ENCODE results near the gene ADORA2A. TPM values are rescaled to one million over a fixed set of nuclear protein-coding genes. Genes with fewer than 3 reads are reported as not detected.

The ADORA2A gene
- total RNA-seq, 2 experiments from 2014 or later = 19.7 to 21.1 TPM

DNA sequence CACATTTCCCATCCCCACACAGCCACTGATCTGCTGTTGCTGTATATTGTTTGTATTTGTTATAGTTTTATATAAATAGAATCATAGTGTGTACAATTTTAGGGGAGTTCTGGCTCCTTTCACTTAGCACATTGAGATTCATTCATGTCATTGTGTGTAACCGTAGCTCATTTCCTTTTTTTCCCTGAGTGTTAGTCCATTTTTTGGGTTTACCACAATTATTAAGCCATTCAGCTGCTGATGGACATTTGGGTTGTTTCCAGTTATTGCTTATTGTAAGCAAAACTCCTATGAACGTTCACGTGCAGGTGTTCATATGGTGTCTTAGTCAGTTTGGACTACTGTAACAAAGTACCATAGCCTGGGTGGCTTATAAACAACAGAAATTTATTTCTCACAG, 33.6 kb upstream of the ADORA2A start:
- H3K9me3 Mint-ChIP-seq (ENCODE audit: low read depth) = no peaks in the 10 kb centered on the region
- H3K4me1 Mint-ChIP-seq = peaks cover 44% of the 10 kb centered on the region
- no peak for DNase-seq
- CTCF ChIA-PET = interaction anchor here (1.5 to 2.2 kb wide), 2 partner anchors 9 to 44 kb away, joined by 4 to 7 read pairs; no protein-coding TSS in a partner anchor
- H3K27me3 Mint-ChIP-seq = no peaks in the 10 kb centered on the region
- ATAC-seq = no peak
- H3K36me3 Mint-ChIP-seq = peaks cover 9% of the 10 kb centered on the region
- no peak overlapping the region for H3K4me3 Mint-ChIP-seq
- H3K27ac Mint-ChIP-seq = no peak overlapping the region

DNA sequence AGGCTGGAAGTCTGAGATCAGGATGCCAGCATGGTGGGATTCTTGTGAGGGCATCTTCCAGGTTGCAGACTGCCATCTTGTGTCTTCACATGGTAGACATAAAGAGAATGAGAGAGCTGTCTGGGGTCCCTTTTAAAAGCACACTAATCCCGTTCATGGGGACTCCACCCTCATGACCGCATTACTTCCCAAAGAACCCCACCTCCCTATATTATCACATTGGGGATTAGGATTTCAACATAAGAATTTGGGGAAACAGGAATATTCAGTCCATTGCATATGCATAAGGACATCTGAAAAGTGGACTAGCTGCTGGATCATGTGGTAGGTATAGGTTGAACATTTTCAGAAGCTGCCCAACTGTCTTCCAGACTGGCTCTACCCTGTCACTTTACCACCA, 33.1 kb upstream of the ADORA2A start:
- Mint-ChIP-seq H3K4me1 (peaks cover 45% of the 10 kb centered on the region), H3K27ac (no peak overlapping the region), H3K4me3 (no peak overlapping the region), H3K9me3 (ENCODE audit: low read depth) (no peaks in the 10 kb centered on the region), H3K36me3 (peaks cover 9% of the 10 kb centered on the region), H3K27me3 (no peaks in the 10 kb centered on the region)
- DNase-seq (no peak), ATAC-seq (no peak)
- CTCF ChIA-PET = interaction anchor here (1.5 to 2.2 kb wide), 2 partner anchors 9 to 44 kb away, joined by 4 to 7 read pairs; no protein-coding TSS in a partner anchor

DNA sequence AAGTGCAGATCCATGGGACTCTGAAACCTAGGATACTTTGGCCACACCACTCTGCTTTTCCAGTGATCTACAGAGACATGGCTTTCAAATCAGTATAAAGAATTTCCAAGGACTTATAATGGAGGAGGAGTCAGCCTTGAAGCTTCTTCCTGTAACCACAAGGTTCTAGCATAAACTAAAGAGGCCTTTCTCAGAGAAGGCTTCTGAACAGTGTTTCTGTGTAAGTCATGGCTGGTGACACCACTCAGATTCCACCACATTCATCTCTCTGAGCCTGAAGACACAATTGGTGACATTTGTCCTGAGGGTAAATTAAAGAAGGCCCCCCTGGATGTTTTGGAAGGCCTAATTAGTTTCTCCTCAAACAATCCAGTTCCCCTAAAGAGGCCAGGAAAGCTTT, 29.0 kb upstream of the ADORA2A start:
- DNase-seq (no peak), ATAC-seq (no peak)
- peaks cover 53% of the 10 kb centered on the region for H3K4me1 Mint-ChIP-seq
- peaks cover 9% of the 10 kb centered on the region for H3K36me3 Mint-ChIP-seq
- peak overlapping the region; percentile 6 for H3K27ac Mint-ChIP-seq
- no peak overlapping the region for H3K4me3 Mint-ChIP-seq
- CTCF ChIA-PET = interaction anchor here (0.9 to 1.3 kb wide), 2 partner anchors 16 to 91 kb away, joined by 3 read pairs; no protein-coding TSS in a partner anchor
- H3K27me3 Mint-ChIP-seq = no peaks in the 10 kb centered on the region
- no peaks in the 10 kb centered on the region for H3K9me3 Mint-ChIP-seq (ENCODE audit: low read depth)

DNA sequence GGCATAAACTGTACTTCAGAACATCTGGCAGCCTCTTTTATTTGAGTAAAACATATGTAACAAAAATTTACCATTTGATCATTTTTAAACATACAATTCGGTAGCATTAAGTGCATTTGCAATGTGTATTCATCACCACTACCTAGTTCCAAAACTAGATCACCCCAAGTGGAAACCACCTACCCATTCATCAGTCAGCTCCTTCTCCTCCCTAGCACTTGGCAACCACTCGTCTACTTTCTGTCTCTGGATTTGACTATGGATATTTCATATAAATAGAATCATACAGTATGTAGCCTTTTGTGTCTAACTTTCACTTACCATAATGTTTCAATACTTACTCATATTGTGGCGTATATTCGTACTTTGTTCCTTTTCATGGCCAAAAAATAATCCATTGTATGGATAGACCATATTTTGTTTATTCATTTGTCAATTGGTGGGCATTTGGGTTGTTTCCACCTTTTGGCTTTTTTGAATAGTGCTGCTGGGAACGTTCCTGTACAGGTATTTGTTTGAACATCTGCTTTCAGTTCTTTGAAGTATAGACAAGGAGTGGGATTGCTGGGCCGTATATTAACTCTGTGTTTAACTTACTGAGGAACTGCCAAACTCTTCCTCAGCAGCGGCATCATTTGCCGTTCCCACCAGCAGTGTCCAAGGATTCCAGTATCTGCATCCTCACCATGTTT, 27.2 kb upstream of the ADORA2A start:
- CTCF ChIA-PET = no interaction called here
- Mint-ChIP-seq H3K4me1 (peaks cover 55% of the 10 kb centered on the region), H3K27ac (peak overlapping the region; percentile 81), H3K4me3 (no peak overlapping the region), H3K27me3 (no peaks in the 10 kb centered on the region), H3K9me3 (ENCODE audit: low read depth) (no peaks in the 10 kb centered on the region), H3K36me3 (peaks cover 14% of the 10 kb centered on the region)
- ATAC-seq (no peak), DNase-seq (no peak)

DNA sequence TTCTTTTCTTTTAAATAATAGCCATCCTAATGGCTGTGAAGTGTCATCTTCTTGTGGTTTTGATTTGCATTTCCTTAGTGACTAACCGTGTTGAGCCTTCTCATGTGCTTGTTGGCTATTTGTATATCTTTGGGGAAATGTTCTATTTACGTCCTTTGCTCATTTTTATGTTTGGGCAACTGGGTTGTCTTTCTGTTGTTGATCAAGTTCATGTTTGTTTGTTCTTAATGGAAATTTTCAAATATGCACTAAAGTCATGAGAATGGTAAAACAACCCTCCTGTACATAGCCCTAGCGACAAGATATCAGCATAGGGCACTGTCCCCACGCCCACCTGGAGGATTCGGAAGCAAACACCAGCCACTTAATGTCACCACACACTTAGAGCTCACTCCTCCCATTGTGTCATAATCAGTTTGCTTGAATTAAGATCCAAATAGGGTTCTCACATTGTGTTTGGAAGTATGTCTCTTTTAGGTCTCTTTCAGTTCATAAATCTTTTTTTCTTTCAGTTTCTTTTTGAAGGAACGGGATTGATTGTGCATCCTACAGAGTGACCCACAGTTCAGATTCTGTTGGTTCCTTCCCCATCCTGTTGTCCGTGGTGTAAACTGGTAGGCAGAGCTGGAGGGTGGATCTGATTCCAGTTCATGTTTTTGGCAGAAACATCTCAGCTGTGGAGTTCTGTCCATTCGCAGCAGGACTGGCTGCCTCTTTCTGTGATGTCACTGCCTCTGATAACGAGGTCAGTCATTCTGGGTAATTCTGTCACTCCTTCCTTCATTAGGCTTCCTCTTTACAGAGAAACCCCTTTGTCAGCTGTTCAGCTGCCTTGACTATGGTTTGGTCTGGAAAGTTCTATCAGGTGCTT, 26.4 kb upstream of the ADORA2A start:
- H3K4me3 Mint-ChIP-seq = peak overlapping the region; percentile 60
- peaks cover 53% of the 10 kb centered on the region for H3K4me1 Mint-ChIP-seq
- H3K27me3 Mint-ChIP-seq = no peaks in the 10 kb centered on the region
- H3K9me3 Mint-ChIP-seq (ENCODE audit: low read depth) = no peaks in the 10 kb centered on the region
- ATAC-seq (peak; percentile 32), DNase-seq (peak; percentile 43)
- peak overlapping the region; percentile 81 for H3K27ac Mint-ChIP-seq
- CTCF ChIA-PET = interaction anchor here (0.8 kb wide), 1 partner anchor 79 kb away, joined by 3 read pairs; no protein-coding TSS in a partner anchor
- peaks cover 13% of the 10 kb centered on the region for H3K36me3 Mint-ChIP-seq

DNA sequence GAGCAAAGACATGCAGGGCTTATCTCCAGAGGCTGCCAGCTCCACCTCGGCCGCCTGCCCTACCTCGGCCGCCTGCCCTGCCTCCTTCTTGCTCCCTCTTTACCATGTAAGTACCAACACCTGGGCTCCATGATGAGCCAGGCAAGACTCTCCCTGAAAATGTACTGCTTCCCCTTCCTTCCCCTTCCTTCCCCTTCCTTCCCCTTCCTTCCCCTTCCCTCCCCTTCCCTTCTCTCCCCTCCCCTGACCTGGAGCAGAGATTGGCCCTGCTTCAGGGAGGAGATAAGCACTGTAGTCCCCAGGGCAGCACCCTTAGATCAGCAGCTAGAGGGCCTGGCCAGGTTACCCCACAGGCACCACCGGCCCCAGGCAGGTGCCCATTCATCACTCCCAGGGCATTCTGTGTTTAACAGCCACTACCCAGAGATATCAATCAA, 25.4 kb upstream of the ADORA2A start:
- CTCF ChIA-PET = interaction anchor here (1.4 to 1.5 kb wide), 2 partner anchors 8 to 25 kb away, joined by 4 to 5 read pairs; no protein-coding TSS in a partner anchor
- H3K4me1 Mint-ChIP-seq = peaks cover 52% of the 10 kb centered on the region
- H3K27ac Mint-ChIP-seq = peak overlapping the region; percentile 81
- H3K36me3 Mint-ChIP-seq = peaks cover 13% of the 10 kb centered on the region
- no peaks in the 10 kb centered on the region for H3K27me3 Mint-ChIP-seq
- H3K9me3 Mint-ChIP-seq (ENCODE audit: low read depth) = no peaks in the 10 kb centered on the region
- ATAC-seq (no peak), DNase-seq (peak; percentile 34)
- no peak overlapping the region for H3K4me3 Mint-ChIP-seq

DNA sequence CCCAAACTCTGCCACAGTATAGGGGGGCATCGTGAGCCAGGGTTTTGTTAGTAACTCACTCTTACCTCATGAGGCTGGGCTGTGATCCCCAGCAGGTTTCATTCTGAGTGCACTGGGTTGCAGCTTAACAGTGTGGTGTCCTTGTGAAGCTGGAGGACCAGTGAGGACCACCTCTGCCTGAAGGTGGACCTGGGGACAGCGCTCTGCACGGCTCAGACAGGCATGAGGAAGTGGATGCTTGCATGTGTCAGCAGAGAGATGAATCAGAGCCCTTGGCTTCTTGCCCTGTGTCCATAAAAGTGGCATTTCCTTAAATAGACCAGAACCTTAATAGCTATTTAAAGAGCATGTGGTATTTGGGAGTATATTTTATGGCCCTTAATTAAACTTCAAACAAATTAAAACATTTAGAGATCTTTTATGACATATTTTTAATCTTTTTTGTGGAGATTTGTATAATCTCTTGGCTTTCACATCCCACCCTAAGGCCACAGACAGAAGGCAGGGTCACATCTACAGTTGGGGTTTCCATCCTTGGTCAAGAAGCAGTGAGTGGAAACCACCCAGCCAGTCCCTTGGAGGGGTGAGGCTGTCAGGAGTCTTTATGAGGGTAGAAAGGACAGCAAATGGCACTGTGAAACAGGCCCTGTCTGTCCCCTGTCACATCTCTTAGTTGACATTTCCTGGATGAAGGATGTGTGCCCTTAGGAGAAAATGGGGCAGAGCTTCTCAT, 24.8 kb upstream of the ADORA2A start:
- H3K27ac Mint-ChIP-seq = peak overlapping the region; percentile 81
- DNase-seq = peak; percentile 75
- peak; percentile 76 for ATAC-seq
- H3K27me3 Mint-ChIP-seq = no peaks in the 10 kb centered on the region
- no peaks in the 10 kb centered on the region for H3K9me3 Mint-ChIP-seq (ENCODE audit: low read depth)
- H3K36me3 Mint-ChIP-seq = peaks cover 13% of the 10 kb centered on the region
- H3K4me3 Mint-ChIP-seq = no peak overlapping the region
- H3K4me1 Mint-ChIP-seq = peaks cover 55% of the 10 kb centered on the region
- CTCF ChIA-PET = interaction anchor here (1.4 to 1.5 kb wide), 3 partner anchors 9 to 100 kb away, joined by 4 to 5 read pairs (median 5); no protein-coding TSS in a partner anchor

DNA sequence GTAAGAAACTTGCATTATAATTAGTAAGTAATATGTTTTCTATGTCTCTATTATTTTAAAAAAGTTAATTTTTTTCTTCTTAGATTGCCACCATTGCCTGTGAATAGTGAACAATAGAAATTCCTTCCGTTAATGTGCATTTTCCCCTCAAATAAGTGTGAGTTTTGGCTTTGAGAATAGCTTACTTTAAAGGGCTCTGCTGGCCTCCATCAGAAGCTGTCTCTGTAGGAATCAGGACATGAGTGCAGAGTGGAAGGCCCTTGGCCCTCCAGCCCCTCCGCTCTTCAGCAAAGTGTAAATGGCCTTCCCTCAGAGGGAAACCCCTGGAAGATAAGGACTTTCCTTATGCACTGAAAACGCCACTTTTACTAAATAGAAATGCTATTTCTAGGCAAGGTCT, 24.1 kb upstream of the ADORA2A start:
- DNase-seq = no peak
- Mint-ChIP-seq H3K4me1 (peaks cover 55% of the 10 kb centered on the region), H3K36me3 (peaks cover 15% of the 10 kb centered on the region), H3K9me3 (ENCODE audit: low read depth) (no peaks in the 10 kb centered on the region), H3K27me3 (no peaks in the 10 kb centered on the region), H3K27ac (no peak overlapping the region), H3K4me3 (no peak overlapping the region)
- ATAC-seq = no peak
- CTCF ChIA-PET = interaction anchor here (1.4 to 1.5 kb wide), 3 partner anchors 9 to 99 kb away, joined by 4 to 5 read pairs (median 5); no protein-coding TSS in a partner anchor

DNA sequence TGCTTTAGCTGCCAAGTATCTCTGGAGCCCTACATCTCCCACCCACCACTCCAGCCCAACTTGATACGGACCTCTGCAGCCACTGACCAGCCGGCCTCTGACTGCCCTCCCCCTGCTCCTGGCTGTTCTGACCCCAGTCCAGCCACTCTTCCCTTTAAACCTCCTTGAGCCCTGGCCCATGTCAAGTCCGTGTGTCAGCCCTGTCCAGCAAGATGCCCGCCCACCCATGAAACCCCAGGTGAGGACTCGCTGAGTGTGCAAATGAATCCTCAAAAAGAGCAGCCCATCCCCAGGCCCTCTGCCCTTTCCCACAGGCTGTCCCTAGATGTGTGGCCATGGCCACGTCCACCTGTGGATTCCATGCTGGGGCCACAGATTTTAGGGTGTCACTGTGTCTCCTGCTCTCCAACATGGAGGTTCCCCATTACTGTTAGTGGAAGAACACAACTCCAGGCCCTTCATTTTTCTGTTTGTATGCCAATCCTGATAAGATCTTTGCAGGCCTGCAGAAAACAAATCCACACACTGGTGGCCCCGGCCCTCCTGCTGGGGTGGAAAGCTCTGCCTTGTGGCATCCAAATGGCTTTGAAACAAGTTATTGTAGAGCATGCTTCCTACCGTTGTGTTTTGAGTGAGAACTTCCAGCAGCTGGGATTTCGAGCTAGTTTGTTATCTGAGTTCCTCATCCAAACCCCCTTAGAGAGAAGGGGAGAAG, 22.7 kb upstream of the ADORA2A start:
- Mint-ChIP-seq H3K27ac (no peak overlapping the region), H3K4me3 (no peak overlapping the region), H3K4me1 (peaks cover 63% of the 10 kb centered on the region), H3K27me3 (no peaks in the 10 kb centered on the region), H3K9me3 (ENCODE audit: low read depth) (no peaks in the 10 kb centered on the region), H3K36me3 (peaks cover 17% of the 10 kb centered on the region)
- CTCF ChIA-PET = no interaction called here
- no peak for DNase-seq
- ATAC-seq = no peak

DNA sequence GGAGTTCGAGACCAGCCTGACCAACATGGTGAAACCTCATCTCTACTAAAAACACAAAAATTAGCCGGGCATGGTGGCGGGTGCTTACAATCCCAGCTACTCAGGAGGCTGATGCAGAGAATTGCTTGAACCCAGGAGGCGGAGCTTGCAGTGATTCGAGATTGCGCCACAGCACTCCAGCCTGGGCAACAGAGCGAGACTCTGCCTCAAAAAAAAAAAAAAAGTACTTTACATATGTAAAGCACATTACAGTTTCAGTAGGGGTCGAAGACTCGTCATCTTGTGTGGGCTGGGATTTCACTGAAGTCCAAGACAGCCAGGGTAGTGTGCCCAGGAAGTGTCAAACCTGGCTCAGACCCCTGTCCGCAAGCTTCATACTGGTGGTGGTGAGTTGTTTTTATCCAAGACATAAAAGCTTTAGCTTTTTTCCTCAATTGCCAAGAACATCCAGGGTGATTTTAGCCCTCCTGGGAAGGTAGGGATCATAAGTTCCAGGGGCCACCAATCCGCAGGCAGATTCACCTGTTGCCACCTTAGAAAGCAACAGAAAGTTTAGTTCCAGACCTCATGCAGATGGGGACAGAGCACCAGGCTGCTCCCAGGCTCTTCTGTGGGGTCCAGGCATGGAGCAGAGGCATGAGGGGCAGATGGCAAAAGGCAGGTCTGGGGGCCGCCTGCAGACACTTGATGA, 21.6 kb upstream of the ADORA2A start:
- Mint-ChIP-seq H3K36me3 (peaks cover 17% of the 10 kb centered on the region), H3K9me3 (ENCODE audit: low read depth) (no peaks in the 10 kb centered on the region), H3K27me3 (no peaks in the 10 kb centered on the region), H3K27ac (no peak overlapping the region), H3K4me1 (peaks cover 63% of the 10 kb centered on the region), H3K4me3 (no peak overlapping the region)
- no peak for ATAC-seq
- CTCF ChIA-PET = no interaction called here
- DNase-seq = no peak

DNA sequence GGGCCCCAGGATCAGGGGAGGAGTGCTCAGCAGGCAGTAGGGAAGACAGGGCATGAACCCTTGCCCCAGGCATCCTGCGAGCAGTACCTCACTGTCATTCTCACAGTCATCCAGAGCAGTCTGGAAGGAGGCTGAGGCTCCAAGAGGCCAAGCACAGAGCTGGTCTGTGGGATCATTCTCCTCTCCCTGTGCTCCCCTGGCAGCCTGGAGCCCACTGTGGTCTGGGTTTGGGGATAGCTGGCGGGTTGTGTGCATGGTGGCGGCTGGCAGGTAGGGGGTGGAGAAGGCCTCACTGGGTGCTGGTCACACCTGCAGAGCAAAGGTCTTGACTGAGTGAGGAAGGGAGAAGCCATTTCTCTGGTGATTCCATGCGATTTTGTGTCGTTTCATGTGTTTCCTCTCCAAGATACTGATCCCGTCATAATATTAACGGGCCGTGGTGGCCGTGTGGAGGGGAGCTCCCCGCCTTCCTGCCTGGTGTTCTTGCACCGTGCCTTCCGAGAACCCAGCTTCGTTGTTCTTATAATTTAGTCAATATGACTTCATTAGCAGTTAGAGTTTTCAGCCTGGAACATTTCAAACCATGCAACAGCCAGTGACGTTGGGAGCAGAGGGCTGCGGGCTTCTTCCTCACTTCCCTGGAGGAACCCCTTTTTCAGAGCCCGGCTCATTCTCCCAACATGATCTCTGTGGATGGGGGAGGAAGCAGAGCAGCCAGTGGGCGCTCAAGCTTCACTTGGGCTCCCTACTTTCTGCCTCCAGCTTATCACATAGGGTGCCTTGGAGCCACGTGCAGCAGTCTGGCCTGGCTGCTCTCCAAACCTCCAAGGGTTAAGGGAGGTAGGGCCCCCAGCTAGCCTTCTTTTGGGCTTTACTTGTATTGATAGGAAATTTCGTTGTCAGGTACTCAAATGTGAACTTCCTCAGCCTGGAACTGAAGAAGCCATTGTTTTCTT, 20.8 kb upstream of the ADORA2A start:
- H3K9me3 Mint-ChIP-seq (ENCODE audit: low read depth) = no peaks in the 10 kb centered on the region
- no peaks in the 10 kb centered on the region for H3K27me3 Mint-ChIP-seq
- H3K4me1 Mint-ChIP-seq = peaks cover 58% of the 10 kb centered on the region
- ATAC-seq (no peak), DNase-seq (no peak)
- CTCF ChIA-PET = interaction anchor here (6.8 kb wide), 1 partner anchor 17 kb away, joined by 41 read pairs; no protein-coding TSS in a partner anchor
- H3K27ac Mint-ChIP-seq = no peak overlapping the region
- peaks cover 14% of the 10 kb centered on the region for H3K36me3 Mint-ChIP-seq
- no peak overlapping the region for H3K4me3 Mint-ChIP-seq

All from activated CD8-positive, alpha-beta memory T cell treated with anti-CD3 and anti-CD28 coated beads, Interleukin-2, amount 10 ng/mL, durations not matched to agents 7 days and 5 days (primary cell).